ENCODE measurements around the gene RPA3.

RPA3 gene

GRCh38 chr7:7650682-7651206 lies 67.7 kb downstream of the RPA3 start:
- DNase-seq = no peak

- DNase-seq = no peak
These were observed 70.8 kb downstream of the RPA3 start for GRCh38 chr7:7647495-7648036.

GRCh38 chr7:7642081-7642480 lies 76.3 kb downstream of the RPA3 start:
- no peak for DNase-seq

- DNase-seq = peak; percentile 56
These were observed 77.2 kb downstream of the RPA3 start for GRCh38 chr7:7641129-7641663.

- DNase-seq = peak; percentile 99
These were observed 77.9 kb downstream of the RPA3 start, which contains the start of gene UMAD1 for GRCh38 chr7:7640221-7641128. Gene UMAD1, plus strand, starts transcription at chr7:7640752. Its CDS starts 32,620 bp downstream, at chr7:7673372.

DNA sequence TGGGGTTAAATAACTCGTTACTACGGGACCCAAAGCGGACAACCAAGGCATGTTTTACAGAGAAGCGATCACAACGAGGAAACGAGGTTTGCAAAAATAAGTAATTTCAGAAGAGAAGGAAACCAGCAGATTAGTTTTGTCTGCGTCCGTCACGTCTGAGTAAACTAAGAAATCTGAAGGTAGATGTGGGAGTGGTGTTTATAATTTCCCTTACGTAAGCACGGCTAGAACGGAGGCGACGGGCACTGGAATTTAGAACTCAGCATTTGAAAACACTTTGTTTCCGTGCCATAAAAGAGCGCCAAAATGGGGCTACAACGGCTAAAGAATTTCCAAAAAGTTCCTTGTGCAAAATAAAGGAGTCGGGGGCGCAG lies 78.6 kb downstream of the RPA3 start:
- DNase-seq = no peak

DNA sequence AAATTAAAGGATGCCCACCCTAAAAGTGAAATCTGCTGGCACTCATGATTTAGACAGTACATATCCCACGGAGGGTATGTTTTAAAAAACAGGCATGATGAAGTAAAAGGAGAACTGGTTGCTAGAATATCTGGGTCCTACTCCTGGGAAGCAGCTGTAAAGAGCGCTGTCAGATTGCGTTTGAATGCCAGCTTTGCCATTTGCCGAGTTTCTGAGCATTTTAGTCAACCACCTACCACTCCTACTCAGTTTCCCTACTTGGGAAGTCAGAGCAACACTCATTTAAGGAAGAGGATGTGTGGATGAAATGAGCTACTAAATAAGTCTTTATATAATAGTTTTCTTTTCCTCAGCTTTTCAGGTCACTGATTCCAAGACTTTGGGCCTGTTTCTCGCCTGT lies 79.0 kb downstream of the RPA3 start:
- DNase-seq = no peak

- no peak for DNase-seq
These were observed 87.6 kb downstream of the RPA3 start for GRCh38 chr7:7630626-7631329.

DNA sequence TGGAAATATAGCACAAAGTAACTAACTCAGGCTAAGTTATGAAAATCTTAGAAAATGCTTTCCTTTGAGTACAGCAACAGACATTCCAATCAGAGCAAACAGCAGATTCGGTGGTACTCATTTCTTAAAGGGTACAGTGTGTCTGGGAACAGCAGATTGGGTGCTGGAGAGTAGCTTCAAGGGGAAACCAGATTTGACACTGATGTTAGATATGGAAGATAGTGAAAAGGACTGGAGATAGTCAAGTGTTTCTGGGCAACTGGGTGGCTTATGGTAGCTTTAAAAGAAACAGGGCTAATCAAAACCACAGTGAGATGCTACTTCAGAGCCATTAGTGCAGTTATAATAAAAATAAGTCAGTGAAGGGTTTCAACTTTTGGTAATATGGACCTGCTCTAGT lies 89.9 kb downstream of the RPA3 start:
- no peak for DNase-seq

GRCh38 chr7:7620644-7621210 lies 97.7 kb downstream of the RPA3 start:
- no peak for DNase-seq

- no peak for DNase-seq
These were observed 98.2 kb downstream of the RPA3 start for GRCh38 chr7:7620236-7620635.

GRCh38 chr7:7618410-7618809 lies 100.0 kb downstream of the RPA3 start:
- DNase-seq = no peak

- no peak for DNase-seq
These were observed 100.9 kb downstream of the RPA3 start for GRCh38 chr7:7617550-7617949.

DNA sequence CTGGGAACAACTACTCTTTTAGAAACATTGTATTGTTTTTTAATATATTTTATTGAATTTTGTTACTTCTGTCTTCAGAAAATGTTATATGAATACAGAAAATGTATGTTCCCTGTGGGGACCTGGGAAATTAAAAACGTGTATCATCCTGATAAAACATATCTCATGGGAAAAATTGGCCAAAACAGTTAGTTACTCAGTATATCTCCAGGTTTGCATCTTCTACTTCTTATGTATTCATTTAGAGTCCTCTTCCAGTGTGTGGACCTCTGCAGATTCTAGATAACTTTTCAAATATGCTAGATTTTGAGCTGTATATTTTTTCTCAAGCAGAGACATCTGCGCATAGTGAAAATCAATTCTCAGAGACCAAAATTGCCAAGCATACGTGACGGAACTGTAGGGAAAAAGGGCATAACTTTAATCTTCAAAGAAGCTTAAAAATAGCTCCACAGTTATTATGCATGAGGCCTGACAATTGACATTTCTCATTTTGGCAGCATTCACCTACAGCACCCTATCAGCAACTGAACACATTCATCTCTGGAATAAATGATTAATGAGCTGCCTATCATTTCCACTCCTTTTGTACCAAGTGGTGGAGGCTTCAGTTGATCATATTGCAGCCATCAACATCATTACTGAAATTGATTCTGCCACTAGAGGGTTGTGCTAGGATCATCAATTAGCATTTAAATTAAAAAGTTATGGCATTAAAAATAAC lies 104.2 kb downstream of the RPA3 start:
- DNase-seq = no peak

GRCh38 chr7:7613210-7613609 lies 105.2 kb downstream of the RPA3 start:
- DNase-seq = no peak

DNA sequence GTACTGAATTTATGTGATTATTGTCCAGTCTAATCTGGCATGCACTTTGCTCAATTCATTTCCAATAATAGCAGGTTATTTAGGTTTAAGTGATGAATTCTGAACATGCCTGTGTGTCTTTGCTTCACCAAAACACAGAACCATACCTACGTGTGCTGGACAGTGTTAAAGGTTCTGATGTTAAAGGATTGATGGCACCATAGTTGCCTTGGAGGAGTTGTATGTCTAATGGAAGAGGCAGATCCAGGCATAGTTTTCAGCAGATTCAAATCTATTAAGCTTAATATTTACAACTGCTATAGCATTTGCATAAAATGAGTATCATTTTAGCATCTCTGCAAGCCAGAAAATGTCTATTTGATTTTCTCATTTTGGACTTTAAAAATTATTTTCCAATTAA lies 105.9 kb downstream of the RPA3 start:
- no peak for DNase-seq

DNA sequence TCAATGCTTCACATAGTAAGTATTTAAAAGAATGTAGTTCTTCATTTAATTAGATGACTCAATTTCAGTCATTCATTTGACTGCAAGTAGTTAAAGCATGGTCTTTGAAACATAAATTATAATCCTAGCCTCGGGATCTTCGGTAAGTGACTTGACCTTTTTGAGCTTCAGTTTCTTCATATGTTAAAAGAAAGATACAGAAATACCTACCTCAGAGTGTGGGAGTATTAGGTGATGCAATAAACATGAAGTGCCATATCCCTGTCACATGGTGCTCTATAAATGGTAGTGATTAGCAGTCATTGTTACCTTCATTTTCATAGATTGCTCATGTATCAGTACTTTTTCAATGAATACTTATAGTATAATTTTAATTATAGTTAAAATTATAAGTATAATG lies 109.1 kb downstream of the RPA3 start:
- DNase-seq = no peak

DNA sequence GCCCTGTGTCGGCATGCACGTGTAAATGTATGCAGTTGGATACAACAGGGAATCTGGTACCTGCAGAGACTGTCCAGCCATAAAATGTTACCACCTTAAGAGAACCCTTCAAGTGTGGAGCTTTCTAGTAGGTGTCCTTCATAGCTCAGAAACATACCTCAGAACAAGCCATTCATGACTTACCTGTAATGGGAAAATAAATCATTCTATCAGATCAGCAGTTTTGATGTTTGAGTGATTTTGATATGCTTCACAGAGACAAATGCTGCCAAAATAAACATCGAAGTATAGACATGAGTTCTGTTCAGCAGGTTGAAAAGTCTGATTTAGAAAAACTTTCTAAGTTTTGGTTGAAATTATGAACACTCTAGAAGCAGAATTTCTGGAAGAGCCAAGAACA lies 111.4 kb downstream of the RPA3 start:
- no peak for DNase-seq

- DNase-seq = no peak
These were observed 122.2 kb downstream of the RPA3 start for GRCh38 chr7:7596176-7596575.

GRCh38 chr7:7595451-7595850 lies 123.0 kb downstream of the RPA3 start:
- peak; percentile 16 for DNase-seq
